Measurements from ENCODE around the gene CCSER2. TPM values are rescaled to one million over a fixed set of nuclear protein-coding genes. Genes with fewer than 3 reads are reported as not detected.

Gene CCSER2
- total RNA-seq, 2 donors from 2014 or later, result 29.8 to 38.8 TPM

DNA sequence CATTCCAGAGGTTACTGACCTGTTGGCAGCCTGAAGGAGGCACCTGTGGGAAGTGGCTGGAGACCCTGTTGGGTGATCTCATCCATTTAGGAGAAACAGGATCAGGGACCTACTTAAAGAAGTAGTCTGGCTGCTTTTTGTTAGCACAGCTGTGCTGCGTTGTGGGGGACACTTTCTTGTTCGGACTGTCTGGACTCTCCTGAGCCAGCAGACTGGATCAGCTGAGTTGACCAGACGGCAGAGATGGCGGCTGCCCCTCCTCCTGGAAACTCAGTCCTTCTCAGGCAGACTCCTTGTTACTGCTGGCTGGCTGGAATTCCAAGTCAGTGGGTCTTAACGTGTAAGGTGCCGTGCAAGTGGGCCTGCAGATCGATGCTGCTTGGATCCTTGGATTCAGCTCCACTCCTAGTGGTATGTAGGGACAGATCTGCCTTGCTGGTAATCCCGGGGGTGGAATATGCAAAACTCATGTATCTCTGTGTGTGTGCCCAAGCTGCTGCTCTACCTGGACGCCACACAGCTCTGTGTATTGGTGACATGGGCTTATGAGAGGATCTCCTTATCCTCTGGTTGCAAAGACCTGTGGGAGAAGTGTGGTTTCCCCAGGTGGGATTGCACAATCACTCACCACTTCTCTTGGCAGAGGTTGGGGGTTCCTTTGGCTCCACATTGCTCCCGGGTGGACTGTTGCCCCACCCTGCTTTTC lies 87.3 kb downstream of the CCSER2 start:
- no peak for DNase-seq
- Mint-ChIP-seq H3K36me3 (ENCODE audit: low read depth) (peaks cover 68% of the 10 kb centered on the region), H3K27me3 (ENCODE audit: insufficient read depth) (no peaks in the 10 kb centered on the region), H3K4me1 (no peaks in the 10 kb centered on the region), H3K9me3 (peaks cover 49% of the 10 kb centered on the region), H3K27ac (no peak overlapping the region), H3K4me3 (no peak overlapping the region)
- H3K4me1 ChIP-seq (ENCODE audit: control insufficient read depth, insufficient read depth, low read length), result no peaks in the 10 kb centered on the region
- TF ChIP-seq, protein P1, sequence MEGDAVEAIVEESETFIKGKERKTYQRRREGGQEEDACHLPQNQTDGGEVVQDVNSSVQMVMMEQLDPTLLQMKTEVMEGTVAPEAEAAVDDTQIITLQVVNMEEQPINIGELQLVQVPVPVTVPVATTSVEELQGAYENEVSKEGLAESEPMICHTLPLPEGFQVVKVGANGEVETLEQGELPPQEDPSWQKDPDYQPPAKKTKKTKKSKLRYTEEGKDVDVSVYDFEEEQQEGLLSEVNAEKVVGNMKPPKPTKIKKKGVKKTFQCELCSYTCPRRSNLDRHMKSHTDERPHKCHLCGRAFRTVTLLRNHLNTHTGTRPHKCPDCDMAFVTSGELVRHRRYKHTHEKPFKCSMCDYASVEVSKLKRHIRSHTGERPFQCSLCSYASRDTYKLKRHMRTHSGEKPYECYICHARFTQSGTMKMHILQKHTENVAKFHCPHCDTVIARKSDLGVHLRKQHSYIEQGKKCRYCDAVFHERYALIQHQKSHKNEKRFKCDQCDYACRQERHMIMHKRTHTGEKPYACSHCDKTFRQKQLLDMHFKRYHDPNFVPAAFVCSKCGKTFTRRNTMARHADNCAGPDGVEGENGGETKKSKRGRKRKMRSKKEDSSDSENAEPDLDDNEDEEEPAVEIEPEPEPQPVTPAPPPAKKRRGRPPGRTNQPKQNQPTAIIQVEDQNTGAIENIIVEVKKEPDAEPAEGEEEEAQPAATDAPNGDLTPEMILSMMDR (conservative IDR thresholded peaks at IDR 0.05), result no peak
- peaks cover 54% of the 10 kb centered on the region for H3K9me3 ChIP-seq (ENCODE audit: control insufficient read depth, low read length)
- no peak overlapping the region for H3K4me3 ChIP-seq (ENCODE audit: low read length)
- no peak overlapping the region for H3K27ac ChIP-seq (ENCODE audit: low read depth, low read length)
- no peak overlapping the region for H3K9ac ChIP-seq (ENCODE audit: extremely low read depth, low read length, poor library complexity, severe bottlenecking)
- no peaks in the 10 kb centered on the region for H3K27me3 ChIP-seq (ENCODE audit: control insufficient read depth, insufficient read depth, low read length, poor library complexity, severe bottlenecking)
- peaks cover 18% of the 10 kb centered on the region for H3K36me3 ChIP-seq (ENCODE audit: control insufficient read depth, insufficient read depth, low read length)
- 96% methylated on average over 7 to 10 of the region's 10 CpGs for WGBS, 2 experiments (ENCODE audit: insufficient coverage in 1 of 2, insufficient read length in 1 of 2)

GRCh38 chr10:84416245-84416555 lies 87.8 kb downstream of the CCSER2 start:
- Mint-ChIP-seq H3K9me3 (peaks cover 48% of the 10 kb centered on the region), H3K36me3 (ENCODE audit: low read depth) (peaks cover 68% of the 10 kb centered on the region), H3K4me3 (no peak overlapping the region), H3K4me1 (no peaks in the 10 kb centered on the region), H3K27ac (no peak overlapping the region), H3K27me3 (ENCODE audit: insufficient read depth) (no peaks in the 10 kb centered on the region)
- H3K27ac ChIP-seq (ENCODE audit: low read depth, low read length), result no peak overlapping the region
- no peak overlapping the region for H3K4me3 ChIP-seq (ENCODE audit: low read length)
- 100% methylated on average over 2 of the region's 2 CpGs for WGBS, 2 experiments (ENCODE audit: insufficient coverage in 1 of 2, insufficient read length in 1 of 2)
- H3K9ac ChIP-seq (ENCODE audit: extremely low read depth, low read length, poor library complexity, severe bottlenecking), result no peak overlapping the region
- TF ChIP-seq, protein P1 (conservative IDR thresholded peaks at IDR 0.05), result no peak
- no peaks in the 10 kb centered on the region for H3K27me3 ChIP-seq (ENCODE audit: control insufficient read depth, insufficient read depth, low read length, poor library complexity, severe bottlenecking)
- DNase-seq, result no peak
- no peaks in the 10 kb centered on the region for H3K4me1 ChIP-seq (ENCODE audit: control insufficient read depth, insufficient read depth, low read length)
- H3K36me3 ChIP-seq (ENCODE audit: control insufficient read depth, insufficient read depth, low read length), result peaks cover 22% of the 10 kb centered on the region
- H3K9me3 ChIP-seq (ENCODE audit: control insufficient read depth, low read length), result peaks cover 57% of the 10 kb centered on the region

- TF ChIP-seq, protein P1 (conservative IDR thresholded peaks at IDR 0.05), result no peak
- Histone ChIP-seq H3K36me3 (ENCODE audit: control insufficient read depth, insufficient read depth, low read length) (peaks cover 39% of the 10 kb centered on the region), H3K27me3 (ENCODE audit: control insufficient read depth, insufficient read depth, low read length, poor library complexity, severe bottlenecking) (no peaks in the 10 kb centered on the region), H3K4me1 (ENCODE audit: control insufficient read depth, insufficient read depth, low read length) (no peaks in the 10 kb centered on the region), H3K27ac (ENCODE audit: low read depth, low read length) (no peak overlapping the region), H3K4me3 (ENCODE audit: low read length) (no peak overlapping the region), H3K9ac (ENCODE audit: extremely low read depth, low read length, poor library complexity, severe bottlenecking) (no peak overlapping the region), H3K9me3 (ENCODE audit: control insufficient read depth, low read length) (peaks cover 12% of the 10 kb centered on the region)
- H3K4me3 Mint-ChIP-seq, result no peak overlapping the region
- H3K27me3 Mint-ChIP-seq (ENCODE audit: insufficient read depth), result no peaks in the 10 kb centered on the region
- no peak overlapping the region for H3K27ac Mint-ChIP-seq
- DNase-seq, result no peak
- H3K9me3 Mint-ChIP-seq, result peaks cover 8% of the 10 kb centered on the region
- WGBS, 2 experiments (ENCODE audit: insufficient coverage in 1 of 2, insufficient read length in 1 of 2), result 100% methylated on average over 1 of the region's 1 CpG; no CpG with 5 or more reads in 1 of the 2 experiments
- peaks cover 5% of the 10 kb centered on the region for H3K4me1 Mint-ChIP-seq
- peaks cover 35% of the 10 kb centered on the region for H3K36me3 Mint-ChIP-seq (ENCODE audit: low read depth)
Measured at GRCh38 chr10:84423719-84424118, 95.3 kb downstream of the CCSER2 start.
